ENCODE measurements around the gene ZFYVE26. TPM values are rescaled to one million over a fixed set of nuclear protein-coding genes. Genes with fewer than 3 reads are reported as not detected.

Gene ZFYVE26
- total RNA-seq, 1 donor from 2014 or later = 33.4 TPM

DNA sequence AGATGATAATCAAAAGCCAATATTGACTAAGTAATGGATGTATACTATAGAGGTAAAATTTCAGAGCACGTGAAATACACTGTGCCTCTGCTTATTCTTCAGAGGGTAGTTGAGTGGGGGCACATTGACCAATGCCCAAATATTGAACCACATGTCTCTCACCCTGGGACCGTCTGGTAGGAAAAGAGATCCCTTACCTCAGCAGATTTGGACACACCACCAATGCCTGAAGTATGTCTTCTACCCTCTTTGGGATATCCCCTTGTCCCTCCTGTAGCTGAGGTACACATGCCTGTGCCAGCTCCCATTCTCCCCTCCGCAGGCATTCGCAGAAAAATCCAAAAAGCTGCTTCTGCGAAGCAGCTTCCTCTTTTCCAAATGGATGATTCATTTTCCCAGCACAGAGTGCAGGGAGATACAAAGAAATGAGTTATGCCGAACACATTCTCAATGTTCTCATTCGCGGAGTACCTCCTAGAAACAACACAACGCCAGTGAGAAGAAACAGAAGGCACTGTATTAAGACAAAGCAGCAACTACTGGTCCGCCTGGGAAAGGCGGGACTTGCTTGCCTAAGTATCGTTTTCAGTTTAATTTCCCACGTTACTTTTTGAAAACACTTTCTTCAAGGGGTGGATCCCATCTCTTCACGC, 691 bp downstream of the ZFYVE26 start:
- no peak for DNase-seq (ENCODE audit: extremely low spot score, unreplicated experiment)
- TF ChIP-seq, protein P1, sequence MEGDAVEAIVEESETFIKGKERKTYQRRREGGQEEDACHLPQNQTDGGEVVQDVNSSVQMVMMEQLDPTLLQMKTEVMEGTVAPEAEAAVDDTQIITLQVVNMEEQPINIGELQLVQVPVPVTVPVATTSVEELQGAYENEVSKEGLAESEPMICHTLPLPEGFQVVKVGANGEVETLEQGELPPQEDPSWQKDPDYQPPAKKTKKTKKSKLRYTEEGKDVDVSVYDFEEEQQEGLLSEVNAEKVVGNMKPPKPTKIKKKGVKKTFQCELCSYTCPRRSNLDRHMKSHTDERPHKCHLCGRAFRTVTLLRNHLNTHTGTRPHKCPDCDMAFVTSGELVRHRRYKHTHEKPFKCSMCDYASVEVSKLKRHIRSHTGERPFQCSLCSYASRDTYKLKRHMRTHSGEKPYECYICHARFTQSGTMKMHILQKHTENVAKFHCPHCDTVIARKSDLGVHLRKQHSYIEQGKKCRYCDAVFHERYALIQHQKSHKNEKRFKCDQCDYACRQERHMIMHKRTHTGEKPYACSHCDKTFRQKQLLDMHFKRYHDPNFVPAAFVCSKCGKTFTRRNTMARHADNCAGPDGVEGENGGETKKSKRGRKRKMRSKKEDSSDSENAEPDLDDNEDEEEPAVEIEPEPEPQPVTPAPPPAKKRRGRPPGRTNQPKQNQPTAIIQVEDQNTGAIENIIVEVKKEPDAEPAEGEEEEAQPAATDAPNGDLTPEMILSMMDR (IDR thresholded peaks at IDR 0.05) = no peak
- no peaks in the 10 kb centered on the region for H3K27me3 Mint-ChIP-seq (ENCODE audit: unreplicated experiment)

DNA sequence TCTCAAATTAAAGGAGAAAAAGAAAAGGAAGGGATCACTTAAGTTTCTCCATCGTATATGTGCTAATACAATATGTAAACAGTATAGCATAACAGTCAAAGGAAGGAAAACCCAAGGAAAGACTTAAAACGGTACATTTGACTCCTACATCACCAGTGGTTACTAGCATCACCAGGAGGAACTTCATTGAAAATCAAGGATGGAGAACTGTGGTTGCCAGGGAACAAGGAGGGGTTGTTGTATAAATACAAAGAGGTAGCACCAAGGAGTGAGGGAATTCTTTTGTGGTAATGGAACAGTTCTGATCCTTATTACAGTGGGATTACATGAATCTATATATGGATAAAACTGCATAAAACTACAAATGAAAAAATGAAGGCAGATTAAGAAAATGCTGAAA, 1.6 kb downstream of the ZFYVE26 start:
- TF ChIP-seq, protein P1 (IDR thresholded peaks at IDR 0.05) = no peak
- Mint-ChIP-seq H3K4me1 (ENCODE audit: unreplicated experiment) (peaks cover 28% of the 10 kb centered on the region), H3K36me3 (ENCODE audit: unreplicated experiment) (peaks cover 20% of the 10 kb centered on the region), H3K9me3 (ENCODE audit: unreplicated experiment) (no peaks in the 10 kb centered on the region), H3K27me3 (ENCODE audit: unreplicated experiment) (no peaks in the 10 kb centered on the region), H3K4me3 (ENCODE audit: unreplicated experiment) (peak overlapping the region; percentile 86), H3K27ac (ENCODE audit: unreplicated experiment) (no peak overlapping the region)
- no peak for DNase-seq (ENCODE audit: extremely low spot score, unreplicated experiment)

More for the DNA sequence above, 691 bp downstream of the ZFYVE26 start:
- peaks cover 35% of the 10 kb centered on the region for H3K4me1 Mint-ChIP-seq (ENCODE audit: unreplicated experiment)
- H3K27ac Mint-ChIP-seq (ENCODE audit: unreplicated experiment) = peak overlapping the region; percentile 94
- no peaks in the 10 kb centered on the region for H3K9me3 Mint-ChIP-seq (ENCODE audit: unreplicated experiment)
- peak overlapping the region; percentile 86 for H3K4me3 Mint-ChIP-seq (ENCODE audit: unreplicated experiment)
- peaks cover 17% of the 10 kb centered on the region for H3K36me3 Mint-ChIP-seq (ENCODE audit: unreplicated experiment)

DNA sequence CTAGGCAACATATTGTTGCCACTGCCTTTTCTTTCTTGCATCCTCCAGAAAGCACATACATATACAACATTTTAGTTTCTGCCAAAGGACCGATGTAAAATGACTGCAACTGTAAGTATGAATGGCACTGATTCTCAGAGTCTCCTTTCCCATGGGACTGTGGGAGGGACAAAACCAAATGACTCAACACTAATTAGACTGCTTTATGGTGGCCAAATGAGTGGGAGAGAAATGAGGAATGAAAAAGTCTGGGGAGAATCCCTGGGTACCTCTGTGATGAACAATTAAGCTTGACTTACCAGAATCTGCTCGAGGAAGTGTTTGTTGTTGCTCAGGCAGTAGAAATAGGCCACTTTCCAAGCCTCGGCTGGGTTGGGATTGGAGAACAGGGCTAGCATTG, 10.1 kb downstream of the ZFYVE26 start:
- no peak for DNase-seq (ENCODE audit: extremely low spot score, unreplicated experiment)
- H3K4me3 Mint-ChIP-seq (ENCODE audit: unreplicated experiment) = no peak overlapping the region
- no peaks in the 10 kb centered on the region for H3K4me1 Mint-ChIP-seq (ENCODE audit: unreplicated experiment)
- TF ChIP-seq, protein P1 (IDR thresholded peaks at IDR 0.05) = no peak
- H3K27me3 Mint-ChIP-seq (ENCODE audit: unreplicated experiment) = no peaks in the 10 kb centered on the region
- H3K27ac Mint-ChIP-seq (ENCODE audit: unreplicated experiment) = no peak overlapping the region
- peaks cover 56% of the 10 kb centered on the region for H3K36me3 Mint-ChIP-seq (ENCODE audit: unreplicated experiment)
- H3K9me3 Mint-ChIP-seq (ENCODE audit: unreplicated experiment) = no peaks in the 10 kb centered on the region

DNA sequence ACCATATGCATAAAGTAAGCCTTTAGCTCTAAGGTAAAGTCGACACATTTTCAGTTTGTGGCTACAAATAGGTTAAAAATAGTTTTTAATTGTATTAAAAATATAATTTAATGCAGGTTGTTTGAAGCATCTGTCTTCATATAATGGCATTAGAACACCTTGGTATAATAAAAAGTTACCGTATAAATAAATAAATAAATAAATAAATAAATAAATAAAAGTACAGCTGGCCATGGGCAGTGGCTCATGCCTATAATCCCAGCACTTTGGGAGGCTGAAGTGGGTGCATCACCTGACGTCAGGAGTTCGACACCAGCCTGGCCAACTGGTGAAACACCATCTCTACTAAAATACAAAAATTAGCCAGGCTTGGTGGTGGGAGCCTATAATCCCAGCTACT, 15.6 kb downstream of the ZFYVE26 start:
- Mint-ChIP-seq H3K4me3 (ENCODE audit: unreplicated experiment) (no peak overlapping the region), H3K27me3 (ENCODE audit: unreplicated experiment) (no peaks in the 10 kb centered on the region), H3K4me1 (ENCODE audit: unreplicated experiment) (no peaks in the 10 kb centered on the region), H3K9me3 (ENCODE audit: unreplicated experiment) (no peaks in the 10 kb centered on the region), H3K36me3 (ENCODE audit: unreplicated experiment) (peaks cover 55% of the 10 kb centered on the region), H3K27ac (ENCODE audit: unreplicated experiment) (no peak overlapping the region)
- TF ChIP-seq, protein P1 (IDR thresholded peaks at IDR 0.05) = no peak
- DNase-seq (ENCODE audit: extremely low spot score, unreplicated experiment) = no peak

DNA sequence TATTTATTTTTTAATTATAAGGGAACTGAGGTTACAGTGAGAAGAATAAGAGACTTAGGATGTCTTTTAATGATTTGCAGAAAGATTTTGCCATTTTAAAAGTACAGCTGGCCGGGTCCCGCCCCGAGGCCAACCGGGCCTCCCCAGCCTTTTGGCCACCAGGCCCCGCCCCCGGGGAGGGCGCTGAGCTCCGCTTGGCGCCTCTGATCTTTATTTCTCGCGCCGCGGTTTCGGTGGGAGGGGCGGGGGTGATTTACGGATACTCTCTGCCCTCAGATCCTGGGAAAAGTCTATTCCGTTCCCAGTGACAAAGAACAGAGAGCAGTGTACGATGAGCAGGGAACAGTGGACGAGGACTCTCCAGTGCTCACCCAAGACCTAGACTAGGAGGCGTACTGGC, 17.7 kb downstream of the ZFYVE26 start:
- Mint-ChIP-seq H3K4me3 (ENCODE audit: unreplicated experiment) (no peak overlapping the region), H3K27me3 (ENCODE audit: unreplicated experiment) (no peaks in the 10 kb centered on the region), H3K9me3 (ENCODE audit: unreplicated experiment) (no peaks in the 10 kb centered on the region), H3K4me1 (ENCODE audit: unreplicated experiment) (no peaks in the 10 kb centered on the region), H3K36me3 (ENCODE audit: unreplicated experiment) (peaks cover 55% of the 10 kb centered on the region), H3K27ac (ENCODE audit: unreplicated experiment) (no peak overlapping the region)
- TF ChIP-seq, protein P1 (IDR thresholded peaks at IDR 0.05) = no peak
- DNase-seq (ENCODE audit: extremely low spot score, unreplicated experiment) = no peak
